A673 (cell line): ENCODE measurements around the gene CPA1. TPM values are rescaled to one million over a fixed set of nuclear protein-coding genes. Genes with fewer than 3 reads are reported as not detected.

Experiments
- BruUV-seq: library from RNA; stranded (reverse); fragments of 400-500 nt; replicated peaks from 2 replicates; lab custom pipeline; 2021; lab: Mats Ljungman, UMichigan
- CTCF ChIA-PET: fragments of 300-600 bp; sonication (Branson Sonifier 250); formaldehyde crosslinking; loops from one replicate; lab custom pipeline; 2022; ENCODE audit warnings: antibody characterized with exemption; lab: Charles Lee
- POLR2A ChIA-PET: fragments of 300-600 bp; sonication (Branson Sonifier 250); formaldehyde crosslinking; loops from one replicate; lab custom pipeline; 2022; ENCODE audit warnings: antibody characterized with exemption; ENCODE audit not compliant: low non-redundant PET; lab: Charles Lee
- DNase-seq: peaks from one replicate; pipeline ENCODE4 v3.0.0-alpha.2; 2015; ENCODE audit warnings: low spot score
- H3K27ac ChIP-seq: fragments of 200-600 bp; sonication (generic); 2 replicates; pipeline ENCODE4 v1.5.1; 2016; ENCODE audit warnings: mixed run types, low read depth, mild to moderate bottlenecking, mixed read lengths, antibody characterized with exemption, low read length; ENCODE audit not compliant: poor library complexity, severe bottlenecking
- H3K27me3 ChIP-seq: fragments of 200-600 bp; sonication (generic); replicated peaks from 2 replicates; pipeline ENCODE4 v1.6.1; 2017; ENCODE audit warnings: mixed run types, low read depth, mild to moderate bottlenecking, mixed read lengths, antibody characterized with exemption, low read length; ENCODE audit not compliant: insufficient read depth, poor library complexity
- H3K36me3 ChIP-seq: fragments of 200-600 bp; sonication (generic); 2 replicates; pipeline ENCODE4 v1.6.1; 2016; ENCODE audit warnings: mixed run types, mild to moderate bottlenecking, mixed read lengths, antibody characterized with exemption, low read length; ENCODE audit not compliant: insufficient read depth, poor library complexity, severe bottlenecking
- H3K4me1 ChIP-seq: fragments of 200-600 bp; sonication (generic); 2 replicates; pipeline ENCODE4 v1.6.1; 2017; ENCODE audit warnings: mixed run types, mild to moderate bottlenecking, mixed read lengths, antibody characterized with exemption, low read length; ENCODE audit not compliant: insufficient read depth, poor library complexity, severe bottlenecking
- H3K4me3 ChIP-seq: fragments of 200-600 bp; sonication (generic); 2 replicates; pipeline ENCODE4 v1.5.1; 2016; ENCODE audit warnings: low read depth, mixed run types, mild to moderate bottlenecking, mixed read lengths, low read length; ENCODE audit not compliant: poor library complexity, severe bottlenecking
- H3K9me3 ChIP-seq: fragments of 200-600 bp; sonication (generic); 2 replicates; pipeline ENCODE4 v1.6.1; 2016; ENCODE audit warnings: mixed run types, low read depth, mild to moderate bottlenecking, mixed read lengths, antibody characterized with exemption, low read length; ENCODE audit not compliant: poor library complexity, severe bottlenecking
- CTCF ChIP-seq: fragments of 300-800, 200-600 bp; sonication (generic); conservative IDR thresholded peaks from 2 replicates; pipeline ENCODE4 v1.5.1; 2017; ENCODE audit warnings: low read depth, mild to moderate bottlenecking, antibody characterized with exemption, low read length, moderate library complexity, mixed read lengths
- EZH2 ChIP-seq: fragments of 200-600 bp; sonication (generic); IDR thresholded peaks from 2 replicates; pipeline ENCODE4 v1.6.1; 2017; ENCODE audit warnings: borderline replicate concordance, low read depth, mild to moderate bottlenecking, mixed read lengths, antibody characterized with exemption, low read length; ENCODE audit not compliant: poor library complexity, severe bottlenecking
- intact Hi-C: fragments of 100-400 bp; cut with micrococcal nuclease; formaldehyde crosslinking; loops from one replicate; pipeline ENCODE4 v1.10.0; 2022; ENCODE audit not compliant: unreplicated experiment
- total RNA-seq: library from RNA; stranded (reverse); gene quantifications from 2 replicates; pipeline ENCODE4 v1.2.3, GENCODE V29; 2021

The CPA1 gene
- total RNA-seq, 1 experiment from 2014 or later, result not detected

GRCh38 chr7:130436253-130436652, 56.0 kb downstream of the CPA1 start:
- no peaks in the 10 kb centered on the region for H3K9me3 ChIP-seq
- H3K36me3 ChIP-seq, result no peaks in the 10 kb centered on the region
- ChIA-PET CTCF (no interaction called here), POLR2A (no interaction called here)
- intact Hi-C loops, result no loop called here
- DNase-seq, result no peak
- H3K4me3 ChIP-seq, result no peak overlapping the region
- no TSS peak for BruUV-seq
- peaks cover under 1% of the 10 kb centered on the region for H3K4me1 ChIP-seq
- no peaks in the 10 kb centered on the region for H3K27me3 ChIP-seq
- TF ChIP-seq CTCF (no peak), EZH2 (no peak)
- H3K27ac ChIP-seq, result no peak overlapping the region

Other genes with a start within 250 kb of the CPA1 start
- 45.8 and 46.7 TPM in 2 replicates for gene TMEM209, start 175.1 kb upstream of the CPA1 start, total RNA-seq
- gene SSMEM1, start 172.6 kb upstream of the CPA1 start, total RNA-seq, result not detected in 2 replicates
- 0.26 and 0.43 TPM in 2 replicates for gene CPA2, start 113.6 kb upstream of the CPA1 start, total RNA-seq
- gene CPA4, start 87.3 kb upstream of the CPA1 start, total RNA-seq, result 0.35 TPM in 1 of 2 replicates, not detected in the other
- not detected in 2 replicates for gene CPA5, start 35.7 kb upstream of the CPA1 start, total RNA-seq
- gene CEP41, start 60.5 kb downstream of the CPA1 start, total RNA-seq, result 25.0 and 25.7 TPM in 2 replicates
- gene MEST, start 111.6 kb downstream of the CPA1 start, total RNA-seq, result 34.9 and 37.4 TPM in 2 replicates